ENCODE measurements around the gene PHLDB1. TPM values are rescaled to one million over a fixed set of nuclear protein-coding genes. Genes with fewer than 3 reads are reported as not detected.

PHLDB1 gene
- total RNA-seq, 2 donors from 2014 or later = 155 to 201 TPM

DNA sequence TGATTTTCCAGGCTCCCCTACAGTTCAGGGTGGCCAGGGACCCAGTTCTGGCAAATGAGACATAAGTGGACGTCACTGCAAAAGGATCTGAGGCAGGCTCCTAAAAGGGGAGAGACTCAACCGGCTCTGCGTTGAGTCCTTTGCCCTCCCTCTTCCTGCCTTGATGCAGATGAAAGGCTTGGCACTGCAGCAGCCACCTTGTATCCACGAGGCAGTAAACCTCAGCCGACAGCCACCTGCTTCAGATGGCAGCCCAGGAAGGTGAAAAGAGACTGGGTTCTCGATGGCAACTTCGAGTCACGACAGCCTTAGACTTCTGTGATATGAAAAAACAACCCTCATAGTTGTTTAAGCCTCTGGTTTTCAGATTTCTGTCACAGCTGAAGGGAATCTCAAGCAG is 86.8 kb downstream of the PHLDB1 start:
- intact Hi-C loops (cut with DNase I) = loop anchor here in 1 of 2 donors (10.0 kb wide), 1 partner anchor 241 kb away; no protein-coding TSS in a partner anchor
- DNase-seq (ENCODE audit: low spot score) = peak; percentile 19

GRCh38 chr11:118694771-118695170 is 87.4 kb downstream of the PHLDB1 start:
- intact Hi-C loops (cut with DNase I) = loop anchor here in 1 of 2 donors (10.0 kb wide), 1 partner anchor 240 kb away; no protein-coding TSS in a partner anchor
- peak; percentile 24 for DNase-seq (ENCODE audit: low spot score)

DNA sequence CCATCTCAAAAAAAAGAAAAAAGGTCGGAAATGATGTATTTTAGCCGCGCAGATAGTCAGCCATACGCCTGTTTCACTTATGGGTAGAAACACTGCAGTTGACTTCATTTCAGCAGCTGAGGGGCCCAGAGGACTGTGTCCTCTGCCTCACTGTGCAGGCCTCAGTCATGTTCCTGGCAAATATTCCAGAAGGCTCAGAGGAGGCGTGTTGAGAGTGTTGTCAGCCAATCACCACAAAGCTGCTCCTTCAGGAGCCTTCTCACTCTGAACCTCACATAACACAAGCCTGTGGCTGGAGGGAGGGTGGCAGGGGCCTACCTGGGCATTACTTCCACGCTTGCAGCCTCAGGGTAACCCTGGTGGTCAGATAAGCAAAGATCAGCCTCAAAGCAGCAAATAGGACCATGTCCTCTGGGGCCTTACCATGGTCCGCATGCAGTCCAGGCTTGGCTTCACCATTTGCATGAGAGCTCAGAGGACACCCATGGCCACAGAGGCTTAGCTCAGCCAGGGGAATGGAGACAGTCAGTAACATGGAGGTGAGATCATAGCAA is 89.3 kb downstream of the PHLDB1 start:
- intact Hi-C loops (cut with DNase I) = loop anchor here in 1 of 2 donors (10.0 kb wide), 1 partner anchor 238 kb away; no protein-coding TSS in a partner anchor

DNA sequence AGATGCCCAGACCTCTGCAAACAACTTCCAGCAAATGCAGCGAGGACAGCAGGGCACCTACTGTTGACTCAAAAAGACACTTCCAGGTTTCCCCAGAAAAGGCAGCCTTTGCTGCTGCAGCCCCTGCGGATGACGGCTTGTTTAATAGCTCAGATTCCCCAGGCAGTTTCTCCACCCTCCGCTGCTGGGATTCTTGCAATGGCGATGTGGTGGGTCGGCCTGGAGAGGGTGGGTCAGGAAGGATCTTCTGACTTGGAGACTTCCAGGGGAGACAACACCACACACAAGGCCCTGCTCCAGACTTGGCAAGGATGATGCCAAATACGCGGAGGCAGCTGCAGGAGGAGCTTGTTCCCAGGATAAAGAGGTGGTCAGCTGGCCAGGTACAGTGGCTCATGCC is 89.9 kb downstream of the PHLDB1 start:
- intact Hi-C loops (cut with DNase I) = loop anchor here in 1 of 2 donors (10.0 kb wide), 1 partner anchor 237 kb away; no protein-coding TSS in a partner anchor
- DNase-seq (ENCODE audit: low spot score) = peak; percentile 64

More for the DNA sequence above, 89.3 kb downstream of the PHLDB1 start:
- DNase-seq (ENCODE audit: low spot score) = peak; percentile 66

- intact Hi-C loops (cut with DNase I) = loop anchor here in 1 of 2 donors (10.0 kb wide), 1 partner anchor 235 kb away; no protein-coding TSS in a partner anchor
- DNase-seq (ENCODE audit: low spot score) = peak; percentile 53
Observed at GRCh38 chr11:118699506-118700220, 92.2 kb downstream of the PHLDB1 start.

DNA sequence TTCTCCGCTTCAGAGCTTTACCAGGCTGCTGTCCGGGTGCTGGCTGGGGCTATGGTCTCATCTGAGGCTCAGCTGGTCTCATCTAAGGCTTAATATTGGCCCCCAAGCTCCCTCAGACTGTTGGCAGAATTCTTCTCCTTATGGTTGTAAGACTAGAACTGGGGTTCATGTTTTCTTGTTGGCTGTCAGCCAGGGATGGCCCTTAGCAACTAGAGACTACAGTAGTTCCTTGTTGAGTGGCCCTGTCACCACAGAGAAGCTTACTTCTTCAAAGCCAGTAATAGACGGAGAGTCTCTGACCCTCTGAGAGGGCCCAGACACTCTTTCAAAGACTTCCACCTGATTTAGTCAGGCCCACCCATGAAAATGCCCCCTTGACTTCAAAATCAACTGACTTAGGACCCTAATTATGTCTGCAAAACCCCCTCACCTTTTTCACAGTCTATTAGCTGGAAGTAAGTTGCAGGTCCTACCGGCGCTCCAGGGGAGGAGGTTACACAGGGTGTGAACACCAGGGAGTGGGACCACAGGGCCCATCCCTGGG is 96.2 kb downstream of the PHLDB1 start:
- DNase-seq (ENCODE audit: low spot score) = no peak
- intact Hi-C loops (cut with DNase I) = no loop called here

DNA sequence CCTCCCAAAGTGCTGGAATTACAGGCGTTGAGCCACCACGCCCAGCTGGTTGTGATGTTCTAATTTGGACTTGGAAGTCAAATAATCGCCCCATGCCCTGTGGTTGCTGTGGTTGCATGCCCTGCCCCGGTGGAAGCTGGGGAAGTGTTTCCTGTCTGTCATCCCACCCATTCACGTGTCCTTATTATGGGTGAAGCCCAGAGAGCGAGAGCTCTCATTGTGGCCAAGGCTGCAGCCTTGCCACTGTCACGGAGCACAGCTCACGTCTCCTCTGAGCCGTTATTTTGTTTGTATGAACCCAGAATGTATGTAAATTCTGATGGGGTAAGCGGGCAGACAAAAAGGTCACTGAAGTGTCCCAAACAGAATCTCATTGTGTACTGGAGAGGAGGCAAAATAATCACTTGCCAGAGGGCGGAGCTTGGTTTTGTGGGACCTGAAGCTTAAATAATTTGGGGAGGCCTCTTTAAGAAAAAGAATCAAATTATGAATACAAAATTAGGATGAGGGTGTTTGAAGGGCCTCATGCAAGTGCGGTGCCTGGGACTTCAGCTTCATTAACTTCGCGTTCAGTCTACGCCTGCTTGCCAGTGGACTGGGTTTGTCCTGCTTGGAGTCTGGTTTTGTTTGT is 97.8 kb downstream of the PHLDB1 start:
- DNase-seq (ENCODE audit: low spot score) = no peak
- intact Hi-C loops (cut with DNase I) = no loop called here

GRCh38 chr11:118705791-118706545 is 98.6 kb downstream of the PHLDB1 start:
- intact Hi-C loops (cut with DNase I) = no loop called here
- DNase-seq (ENCODE audit: low spot score) = no peak

DNA sequence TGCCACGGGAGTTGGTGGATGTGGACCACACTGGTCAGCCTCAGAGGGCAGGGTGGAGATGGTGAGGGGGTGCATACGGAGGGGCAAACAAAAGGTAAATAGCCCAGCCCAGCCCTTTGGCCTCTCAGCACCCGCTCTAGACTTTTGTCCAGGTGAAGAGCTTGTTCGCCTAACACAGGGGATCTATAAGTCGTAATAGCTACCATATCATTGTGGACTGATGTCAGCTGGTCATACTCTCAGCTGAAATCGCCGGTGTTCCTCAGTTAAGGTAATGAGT is 99.1 kb downstream of the PHLDB1 start:
- no peak for DNase-seq (ENCODE audit: low spot score)
- intact Hi-C loops (cut with DNase I) = no loop called here

Small RNA genes within 50 kb of the gene (microRNA-seq; reads per million reads assigned to microRNA genes)
- 0 to 0.52 reads per million in 2 donors for gene MIR6716 (ENCODE audit: borderline microRNAs expressed in 2 of 2)

Other genes with a start within 250 kb of the PHLDB1 start
- 10 to 100 TPM; 31.1 to 34.1 TPM for gene UBE4A, start 248.0 kb upstream of the PHLDB1 start, total RNA-seq
- 100 to 1,000 TPM; 121 to 146 TPM for gene ATP5MG, start 206.0 kb upstream of the PHLDB1 start, total RNA-seq
- 10 to 100 TPM; 47.3 to 59.7 TPM for gene KMT2A, start 171.1 kb upstream of the PHLDB1 start, total RNA-seq
- under 1 TPM in 1 of 2 donors, not detected in 1; 0.43 TPM for gene TTC36, start 80.1 kb upstream of the PHLDB1 start, total RNA-seq
- 10 to 100 TPM; 20.5 to 22.8 TPM for gene TMEM25, start 76.4 kb upstream of the PHLDB1 start, total RNA-seq
- 10 to 100 TPM; 15.9 TPM for gene IFT46, start 41.7 kb upstream of the PHLDB1 start, total RNA-seq
- gene ARCN1, start 35.2 kb upstream of the PHLDB1 start, total RNA-seq = 100 to 1,000 TPM; 148 to 176 TPM
- not detected for gene TREH, start 72.0 kb downstream of the PHLDB1 start, total RNA-seq
- 100 to 1,000 TPM; 104 to 117 TPM for gene DDX6, start 183.5 kb downstream of the PHLDB1 start, total RNA-seq

All from posterior vena cava (tissue), 2 donors.